Endothelial cell of hepatic sinusoid (primary cell): ENCODE results near the gene TMPRSS5.
"Not testable (repeated sequence)": the region's sequence is repeated elsewhere in the genome, so short reads cannot be mapped to it uniquely, and the experiment has no call there.

ENCODE experiments used
- in situ Hi-C: cut with HindIII; loops from 2 replicates; pipeline ENCODE4 v1.10.0; 2017; ENCODE audit warnings: low sequenced_read_pairs

Gene TMPRSS5

DNA sequence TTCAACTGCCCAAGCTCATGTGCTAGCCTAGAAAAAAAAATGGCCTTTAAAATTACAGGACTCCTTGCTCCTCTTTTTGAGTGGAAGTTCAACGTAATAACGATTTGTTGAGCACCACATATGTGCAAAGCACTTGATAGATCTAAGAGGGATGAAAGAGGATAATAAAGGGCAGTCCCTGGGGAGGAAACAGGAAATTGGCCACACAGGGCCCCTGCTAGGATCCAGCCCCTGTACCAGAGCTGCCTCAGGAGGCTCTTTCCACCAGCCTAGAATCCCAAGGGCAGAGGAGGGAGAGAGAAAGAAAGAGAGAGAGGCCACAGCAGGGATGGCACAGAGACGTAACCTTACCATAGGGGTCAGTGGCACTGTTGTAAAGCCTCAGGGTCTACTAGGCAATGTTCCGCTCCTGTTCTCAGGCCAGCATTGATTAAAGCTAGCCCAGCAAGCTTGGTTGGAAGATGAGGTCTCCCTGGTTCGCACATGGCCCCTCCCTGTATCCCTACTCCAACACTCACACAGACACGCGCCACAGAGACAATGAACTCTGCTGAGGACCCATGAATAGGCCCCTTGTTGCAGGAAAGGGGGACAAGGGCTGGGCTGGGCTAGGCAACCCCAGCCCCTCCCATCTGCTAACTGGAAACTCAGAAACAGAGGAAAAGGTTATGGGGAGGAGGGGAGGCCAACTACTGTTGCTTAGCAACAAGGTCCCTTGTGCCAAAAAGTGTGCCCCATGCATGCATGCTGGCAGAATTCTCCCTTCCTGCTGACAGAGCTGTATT lies at the start of gene TMPRSS5:
Gene TMPRSS5 (minus strand): TSS at position 438 of the 785 bp plus-strand sequence. CDS start 84 bp downstream, at position 354.
- in situ Hi-C loops, result loop anchor here (5.0 kb wide), 1 partner anchor 106 kb away; no protein-coding TSS in a partner anchor

DNA sequence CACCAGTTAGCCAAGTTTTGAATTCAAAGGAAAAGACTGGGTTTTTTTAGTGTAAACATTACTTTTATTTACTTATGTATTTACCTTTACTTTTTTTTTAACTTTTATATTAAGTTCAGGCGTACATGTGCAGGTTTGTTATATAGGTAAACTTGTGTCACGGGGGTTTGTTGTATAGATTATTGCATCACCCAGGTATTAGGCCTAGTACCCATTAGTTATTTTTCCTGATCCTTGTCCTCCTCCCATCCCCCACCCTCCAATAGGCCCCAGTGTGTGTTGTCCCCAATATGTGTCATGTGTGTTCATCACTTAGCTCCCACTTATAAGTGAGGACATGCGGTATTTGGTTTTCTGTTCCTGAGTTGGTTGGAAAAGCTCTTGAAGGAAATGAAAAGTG lies 46.8 kb upstream of the TMPRSS5 start:
- in situ Hi-C loops, result no loop called here

DNA sequence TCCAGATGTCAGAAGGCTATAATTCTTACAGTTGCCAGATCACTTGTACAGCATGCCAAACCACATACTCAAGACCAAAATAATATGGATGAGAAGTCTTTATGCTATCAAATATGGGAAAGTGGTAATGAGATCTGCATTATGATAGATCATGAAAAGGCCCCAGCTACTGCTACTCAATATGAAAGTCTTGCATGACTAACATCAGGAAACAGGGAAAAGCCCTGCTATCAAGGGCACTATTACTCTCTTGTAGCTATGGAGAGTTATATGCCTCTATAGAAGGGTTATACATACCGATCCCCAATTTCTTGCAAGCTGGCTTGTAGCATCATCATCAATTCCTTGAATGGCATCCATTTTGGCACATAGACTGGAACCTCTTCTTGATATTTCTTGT lies 30.2 kb upstream of the TMPRSS5 start:
- in situ Hi-C loops, result no loop called here

DNA sequence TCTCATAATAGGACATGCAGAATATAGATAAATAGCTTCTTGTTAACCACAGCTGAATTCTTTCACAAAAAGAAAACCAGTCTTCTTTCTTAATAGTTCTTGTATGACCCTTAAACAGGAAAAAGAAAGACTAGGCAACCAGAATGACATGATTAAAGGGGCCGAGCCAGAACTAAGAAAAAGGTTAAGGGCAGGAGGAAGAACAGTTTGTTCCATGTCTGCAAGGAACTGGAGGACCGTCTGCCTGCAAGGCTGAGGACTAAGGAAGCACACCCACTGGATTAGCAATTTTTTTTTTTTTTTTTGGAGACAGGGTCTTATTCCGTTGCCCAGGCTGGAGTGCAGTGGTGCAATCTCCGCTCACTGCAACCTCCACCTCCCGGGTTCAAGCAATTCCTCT lies 26.0 kb upstream of the TMPRSS5 start:
- in situ Hi-C loops, result no loop called here

DNA sequence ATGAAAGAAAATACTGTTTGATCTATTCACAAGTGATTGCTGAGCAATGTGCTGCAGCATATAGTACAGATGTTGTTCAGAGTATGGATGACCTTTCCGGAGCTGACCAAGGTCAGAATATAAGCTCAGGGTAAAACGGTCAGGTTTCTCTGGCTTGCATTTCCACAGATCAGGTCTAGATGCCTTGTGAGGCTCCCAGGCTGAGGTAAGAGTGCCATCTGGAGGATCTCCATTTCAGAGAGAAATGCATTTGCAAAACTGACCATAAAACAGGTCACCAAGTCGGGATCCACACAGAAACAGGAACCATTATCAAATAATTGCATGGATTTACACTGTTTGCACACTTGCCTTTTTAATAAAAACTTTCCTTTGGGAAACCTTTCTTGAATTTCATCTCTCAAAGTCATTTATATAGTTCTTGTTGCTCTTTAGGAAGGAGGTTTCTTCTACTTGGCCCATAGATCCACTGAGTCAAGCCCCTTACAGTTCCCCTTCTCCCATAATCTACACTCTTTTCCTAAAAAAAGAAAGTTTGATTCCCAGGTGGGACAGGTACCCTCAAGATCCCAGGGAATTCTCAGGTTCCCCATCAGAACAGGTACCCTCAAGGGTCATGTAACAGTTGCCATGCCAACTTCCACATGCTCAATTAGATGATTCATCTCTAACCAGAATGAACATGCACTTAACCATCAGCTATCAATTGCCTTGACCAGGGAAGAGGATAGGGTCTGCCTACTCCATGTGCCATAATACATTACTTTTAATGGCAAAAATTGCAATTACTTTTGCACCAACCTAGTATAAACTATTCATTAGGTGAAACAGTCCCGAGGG lies 25.0 kb upstream of the TMPRSS5 start:
- in situ Hi-C loops, result no loop called here

DNA sequence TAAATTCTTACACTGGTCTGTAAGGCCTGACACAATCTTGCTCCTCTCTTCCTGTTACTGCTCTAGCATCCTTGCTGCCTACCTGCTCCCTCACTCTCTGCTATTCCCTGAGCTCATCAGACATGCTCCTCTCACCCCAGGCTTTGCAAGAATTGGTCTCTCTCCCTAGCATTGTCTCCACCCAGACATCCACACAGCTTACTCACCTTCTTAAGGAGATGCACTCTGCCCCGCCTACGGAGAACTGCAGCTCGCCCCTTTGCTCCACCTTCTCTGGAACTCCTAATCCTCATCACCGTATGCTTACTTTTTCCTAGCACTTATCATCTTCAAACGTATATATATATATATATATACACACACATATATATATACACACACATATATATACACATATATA lies 23.3 kb upstream of the TMPRSS5 start:
- in situ Hi-C loops, result no loop called here

DNA sequence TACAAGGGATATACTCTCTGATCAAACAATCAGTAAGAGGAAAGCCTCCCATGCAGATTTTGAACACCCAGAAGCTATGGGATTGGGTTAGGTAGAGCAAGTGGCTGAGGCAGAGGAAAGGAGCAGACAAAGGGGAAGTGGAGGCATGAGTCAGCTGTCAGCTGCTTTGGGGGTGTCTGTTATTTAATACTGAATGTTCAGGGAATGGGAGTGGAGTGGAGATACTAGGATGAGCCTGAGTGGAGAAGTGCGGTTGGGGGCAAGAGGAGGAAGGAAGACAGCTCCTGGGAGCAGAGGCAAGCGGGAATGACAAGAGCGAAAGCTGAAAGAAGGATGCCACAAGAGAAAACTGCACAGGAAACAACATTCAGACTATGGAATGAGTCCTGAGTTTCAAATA lies 22.7 kb upstream of the TMPRSS5 start:
- in situ Hi-C loops, result no loop called here

DNA sequence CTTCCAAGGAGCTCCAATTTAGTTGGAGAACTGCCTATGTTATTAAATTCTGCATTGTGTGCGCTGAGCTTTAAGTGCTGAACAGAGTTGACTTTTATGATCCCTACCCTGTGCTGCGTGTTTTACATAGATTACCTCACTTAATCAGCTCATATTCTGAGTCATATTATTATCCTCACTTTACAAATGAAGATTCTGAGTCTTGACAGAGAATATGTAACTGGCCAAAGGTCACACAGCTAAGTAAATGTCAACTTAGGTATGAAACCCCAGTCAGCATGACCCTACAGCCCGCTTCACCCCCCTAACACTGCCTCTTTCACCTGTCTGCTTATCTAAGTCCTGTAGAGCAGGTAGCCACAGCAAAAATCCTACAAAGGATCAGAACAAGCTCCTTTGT lies 19.8 kb upstream of the TMPRSS5 start:
- in situ Hi-C loops, result no loop called here

DNA sequence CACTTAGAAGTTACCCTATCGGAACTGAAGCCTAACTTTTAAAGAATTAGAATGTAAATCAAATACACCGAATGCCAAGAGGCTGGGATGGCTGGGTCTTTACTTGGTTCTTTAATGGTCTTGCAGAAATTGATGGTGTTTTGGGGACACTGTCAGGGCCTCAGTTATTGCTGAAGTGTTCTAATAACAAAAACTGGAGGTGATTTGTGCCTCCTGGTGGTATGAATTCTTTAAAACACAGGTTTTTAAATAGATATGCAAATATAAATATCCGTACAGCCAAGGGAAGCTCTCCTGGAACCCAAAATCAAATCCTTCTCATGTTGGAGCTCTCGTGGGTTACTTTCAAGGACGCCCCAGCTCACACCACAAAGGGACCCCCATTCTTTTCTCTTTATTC lies 19.3 kb upstream of the TMPRSS5 start:
- in situ Hi-C loops, result no loop called here

DNA sequence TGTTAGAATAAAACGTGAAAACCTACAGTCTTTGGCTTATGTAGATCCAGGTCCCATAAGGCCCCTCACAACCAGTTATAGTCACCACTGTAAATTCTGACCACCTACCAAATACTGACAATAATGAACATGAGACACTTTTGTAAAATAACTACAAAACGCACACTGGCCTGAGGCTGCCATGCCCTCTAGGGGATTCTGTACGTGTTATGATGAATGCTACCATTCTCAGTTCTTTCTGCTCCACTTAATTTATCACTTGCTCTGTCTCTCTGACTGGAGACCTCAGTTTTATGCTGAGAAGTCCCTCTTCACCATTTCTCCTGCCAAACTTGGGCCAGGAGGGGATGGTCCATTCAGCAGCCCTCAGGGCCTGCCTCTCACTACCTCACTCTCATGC lies 18.7 kb upstream of the TMPRSS5 start:
- in situ Hi-C loops, result no loop called here

DNA sequence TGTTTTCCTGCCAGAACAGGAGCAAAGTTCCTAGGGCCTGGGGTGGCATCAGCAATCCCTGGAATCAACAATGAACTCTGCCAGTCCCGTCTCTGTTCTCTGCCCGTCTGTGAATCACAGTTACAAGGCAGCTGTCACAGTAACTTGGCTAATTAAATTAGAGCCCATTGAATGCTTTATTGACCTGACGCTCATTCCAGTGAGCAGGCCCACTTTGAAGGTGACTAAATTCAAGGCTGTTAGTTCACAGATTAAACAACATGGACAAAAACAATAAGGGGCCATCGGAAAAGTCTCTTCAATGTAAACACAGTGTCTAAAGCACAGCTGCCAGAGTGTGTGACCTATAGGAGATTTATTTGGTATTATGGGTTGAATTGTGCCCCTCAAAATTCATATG lies 17.7 kb upstream of the TMPRSS5 start:
- in situ Hi-C loops, result no loop called here

DNA sequence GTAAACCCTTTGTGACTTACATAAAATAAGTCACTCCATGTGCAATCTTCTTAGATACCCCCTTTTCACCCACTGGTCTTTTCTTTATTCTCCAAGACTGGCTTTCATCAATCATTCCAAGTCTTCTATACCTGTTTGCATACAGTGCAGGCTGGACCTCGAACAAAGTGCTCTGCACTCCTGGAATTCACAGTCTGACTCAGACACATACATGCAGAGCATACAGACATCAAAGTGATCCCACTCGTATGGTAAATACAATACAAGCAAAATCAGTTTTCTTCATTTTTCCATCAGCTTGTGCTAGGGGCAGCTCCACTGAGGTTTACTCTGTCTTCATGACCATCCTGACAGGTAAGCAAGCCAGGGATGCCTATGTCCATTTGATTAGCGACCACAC lies 16.8 kb upstream of the TMPRSS5 start:
- in situ Hi-C loops, result no loop called here

DNA sequence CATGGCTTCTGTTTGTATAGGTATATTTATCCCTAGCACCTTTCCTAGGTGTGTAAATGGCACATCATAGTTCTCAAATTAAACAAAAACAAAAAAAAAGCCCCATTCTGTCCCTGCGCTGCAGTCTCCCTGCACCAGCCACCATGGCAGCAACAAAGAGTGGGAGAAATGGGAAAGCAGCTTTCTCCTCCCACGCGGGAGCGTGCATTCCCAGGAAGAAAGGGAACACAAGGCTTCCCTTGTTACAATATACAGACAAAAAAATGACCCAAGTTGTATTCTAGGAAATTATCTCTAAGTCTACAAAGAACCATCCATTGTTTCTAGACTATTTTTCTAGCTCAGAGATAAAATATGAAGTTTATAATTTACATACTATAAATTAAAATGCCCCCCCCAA lies 16.1 kb upstream of the TMPRSS5 start:
- in situ Hi-C loops, result no loop called here

DNA sequence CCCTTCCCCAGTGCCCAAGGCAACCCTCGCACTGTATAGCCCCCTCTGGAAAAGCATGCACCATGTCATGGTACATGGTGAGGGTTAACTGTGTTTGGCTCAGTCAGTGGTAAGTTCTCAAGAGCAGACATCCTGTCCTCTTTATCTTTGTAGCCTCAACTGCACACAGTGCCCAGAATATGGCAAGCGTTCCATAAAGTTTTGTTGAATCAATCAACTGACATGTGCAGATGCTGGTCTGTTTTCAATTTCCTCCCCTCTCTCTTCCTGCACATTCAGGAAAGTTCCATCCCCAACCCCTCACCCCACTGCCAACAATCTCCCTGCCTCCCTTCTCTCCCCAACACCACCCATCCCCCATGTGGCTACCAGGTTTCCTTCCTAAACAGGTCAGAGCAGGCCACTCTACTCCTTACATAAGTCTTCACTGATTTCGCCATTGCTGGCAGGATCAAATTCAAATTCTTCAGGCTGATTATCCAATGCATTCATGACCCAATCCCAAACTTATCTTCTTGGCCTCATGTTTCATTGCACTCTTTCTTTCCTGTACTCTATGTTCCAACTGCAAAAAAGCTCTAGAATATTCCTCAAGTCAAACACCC lies 15.5 kb upstream of the TMPRSS5 start:
- in situ Hi-C loops, result no loop called here

DNA sequence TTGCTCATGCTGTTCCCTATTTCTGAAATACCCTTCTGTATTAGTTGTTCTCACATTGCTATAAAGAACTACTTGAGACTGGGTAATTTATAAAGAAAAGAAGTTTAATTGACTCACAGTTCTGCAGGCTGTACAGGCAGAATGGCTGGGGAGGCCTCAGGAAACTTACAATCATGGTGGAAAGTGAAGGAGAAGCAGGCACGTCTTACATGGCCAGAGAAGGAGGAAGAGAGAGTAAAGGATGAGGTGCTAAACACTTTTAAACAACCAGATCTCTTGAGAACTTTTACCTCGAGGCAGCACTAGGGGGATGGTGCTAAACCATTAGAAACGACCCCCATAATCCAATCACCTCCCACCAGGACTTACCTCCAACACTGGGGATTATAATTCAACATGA lies 14.4 kb upstream of the TMPRSS5 start:
- in situ Hi-C loops, result not testable (repeated sequence)

DNA sequence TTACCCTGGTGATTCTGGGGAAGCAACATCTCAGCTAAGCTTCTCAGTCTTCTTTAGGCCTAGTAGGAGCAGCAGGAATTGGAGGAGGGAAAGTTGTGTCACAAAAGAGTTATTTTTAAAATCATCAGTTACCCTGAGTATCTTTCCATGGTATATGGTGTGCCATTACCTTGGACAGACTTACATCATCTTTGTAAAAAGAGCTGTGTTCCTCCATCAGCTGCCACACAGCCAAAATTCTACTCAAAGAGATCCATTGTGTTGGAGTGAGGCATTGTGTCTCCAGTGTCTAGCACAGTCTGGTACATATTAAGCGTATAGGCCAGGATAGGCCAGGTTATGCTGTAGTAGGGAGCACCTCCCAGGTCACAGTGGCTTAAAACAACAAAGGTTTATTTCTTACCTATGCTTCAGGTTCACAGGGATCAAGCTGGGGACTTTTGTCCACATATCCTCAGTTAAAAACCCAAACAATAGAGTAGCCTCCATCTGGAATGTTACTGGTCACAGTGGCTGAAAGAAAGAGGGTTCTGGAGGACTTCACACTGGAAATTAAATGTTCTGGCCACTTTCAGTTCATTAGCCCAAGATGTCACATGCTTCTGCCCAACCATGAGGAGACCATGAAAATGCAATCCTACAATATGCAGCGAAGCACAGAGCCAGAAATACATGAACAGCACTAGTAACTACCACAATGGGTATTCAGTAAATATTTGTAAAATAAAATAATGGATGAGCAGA lies 9.9 kb upstream of the TMPRSS5 start:
- in situ Hi-C loops, result no loop called here

DNA sequence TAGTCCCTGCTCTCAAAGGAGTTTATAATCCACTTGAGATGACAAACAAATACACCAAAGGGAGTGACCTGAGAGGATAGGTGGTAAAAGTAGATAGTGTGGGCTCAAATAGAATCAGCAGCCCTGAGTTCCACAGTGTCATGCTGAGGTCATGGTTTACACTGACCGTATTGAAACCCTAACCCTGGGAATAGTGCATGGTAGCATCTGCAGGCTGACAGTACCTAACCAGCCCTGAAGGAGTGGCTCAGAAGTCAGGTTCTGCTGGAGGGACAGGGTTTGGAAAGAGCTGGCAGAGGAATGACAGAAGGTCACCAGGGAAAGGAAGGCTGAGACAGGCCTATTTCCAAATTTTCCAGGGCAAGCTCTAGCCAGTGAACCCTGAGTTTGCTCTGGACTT lies 9.2 kb upstream of the TMPRSS5 start:
- in situ Hi-C loops, result no loop called here

DNA sequence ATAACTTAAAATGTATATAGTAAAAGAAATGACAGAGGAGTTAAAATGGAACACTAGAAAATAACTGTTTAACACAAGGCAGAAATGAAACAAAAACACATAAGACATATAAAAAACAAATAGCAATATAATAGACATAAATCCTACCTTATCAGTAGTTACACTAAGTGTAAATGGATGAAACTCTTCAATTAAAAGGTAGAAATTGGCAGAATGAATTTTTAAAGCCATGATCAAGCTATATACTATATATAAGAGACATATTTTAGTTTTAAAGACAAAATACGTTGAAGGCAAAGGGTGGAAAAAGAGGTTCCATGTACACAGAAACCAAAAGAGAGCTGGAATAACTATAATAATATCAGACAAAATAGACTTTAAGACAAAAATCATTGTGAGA lies 4.9 kb upstream of the TMPRSS5 start:
- in situ Hi-C loops, result loop anchor here (5.0 kb wide), 1 partner anchor 59 kb away; no protein-coding TSS in a partner anchor

DNA sequence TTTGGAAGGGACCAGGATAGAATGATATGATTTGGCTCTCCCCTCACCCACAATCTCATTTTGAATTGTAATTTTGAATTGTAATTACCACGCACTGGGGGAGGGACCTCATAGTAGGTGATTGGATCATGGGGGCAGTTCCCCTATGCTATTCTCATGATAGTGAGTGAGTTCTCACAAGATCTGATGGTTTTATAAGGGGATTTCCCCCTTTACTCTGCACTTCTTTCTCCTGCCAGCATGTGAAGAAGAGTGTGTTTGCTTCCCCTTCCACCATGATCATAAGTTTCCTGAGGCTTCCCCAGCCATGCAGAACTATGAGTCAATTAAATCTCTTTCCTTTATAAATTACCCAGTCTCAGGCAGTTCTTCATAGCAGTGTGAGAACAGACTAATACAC lies 2.6 kb downstream of the TMPRSS5 start:
- in situ Hi-C loops, result not testable (repeated sequence)

DNA sequence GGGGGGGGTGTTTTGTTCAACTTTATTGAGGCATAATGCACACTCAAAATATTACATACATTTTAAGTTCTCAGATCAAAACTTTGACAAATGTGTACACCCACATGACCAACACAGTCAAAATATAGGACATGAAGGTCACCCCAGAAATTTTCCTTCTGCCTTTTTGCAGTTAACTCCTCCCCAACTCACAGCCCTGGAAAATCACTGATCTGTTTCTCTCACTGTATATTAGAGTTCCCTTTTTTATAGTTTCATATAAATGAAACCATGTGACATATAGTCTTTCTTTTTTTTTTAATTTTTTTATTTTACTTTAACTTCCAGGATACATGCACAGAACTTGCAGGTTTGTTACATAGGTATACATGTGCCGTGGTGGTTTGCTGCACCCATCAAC lies 4.6 kb downstream of the TMPRSS5 start:
- in situ Hi-C loops, result no loop called here

DNA sequence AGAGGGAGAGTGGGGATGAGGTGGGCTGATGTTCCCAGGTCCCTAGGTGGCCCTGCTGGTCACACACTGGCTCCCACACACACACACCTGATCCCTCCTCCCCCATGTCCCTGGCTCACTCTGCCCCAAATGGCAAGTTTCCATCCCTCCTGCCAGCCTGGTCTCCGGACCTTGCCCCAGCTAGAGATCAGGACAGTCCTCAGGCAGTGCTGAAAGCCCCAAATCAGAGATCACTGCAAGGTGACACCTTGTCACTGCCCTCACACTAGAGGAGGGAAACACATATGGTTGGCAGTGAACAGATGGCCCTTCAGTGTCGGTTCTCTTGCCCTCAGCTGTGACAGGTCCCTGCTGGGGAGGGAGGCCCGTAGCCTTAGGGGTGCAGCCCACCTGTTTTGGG lies 7.6 kb downstream of the TMPRSS5 start:
- in situ Hi-C loops, result no loop called here
